HEK293 (cell line): ENCODE data around the gene GTPBP3.

Experiments used
- GLIS2 ChIP-seq: fragments of 450-650 bp; formaldehyde crosslinking; IDR thresholded peaks from 2 replicates; pipeline ENCODE4 v1.5.1; 2016; ENCODE audit warnings: missing biosample characterization, missing genetic modification characterization
- OSR2 ChIP-seq: fragments of 450-650 bp; formaldehyde crosslinking; IDR thresholded peaks from 2 replicates; pipeline ENCODE4 v1.5.1; 2016; ENCODE audit warnings: missing biosample characterization, missing genetic modification characterization
- OVOL3 ChIP-seq: fragments of 450-650 bp; formaldehyde crosslinking; IDR thresholded peaks from 2 replicates; pipeline ENCODE4 v1.5.1; 2016; ENCODE audit warnings: missing biosample characterization, missing genetic modification characterization
- SCRT2 ChIP-seq: fragments of 450-650 bp; formaldehyde crosslinking; IDR thresholded peaks from 2 replicates; pipeline ENCODE4 v1.5.1; 2016; ENCODE audit warnings: missing biosample characterization, missing genetic modification characterization
- SP3 ChIP-seq: fragments of 450-650 bp; formaldehyde crosslinking; IDR thresholded peaks from 2 replicates; pipeline ENCODE4 v1.5.1; 2016; ENCODE audit warnings: missing biosample characterization, missing genetic modification characterization
- SP7 ChIP-seq: fragments of 450-650 bp; formaldehyde crosslinking; IDR thresholded peaks from 2 replicates; pipeline ENCODE4 v1.5.1; 2016; ENCODE audit warnings: missing biosample characterization, missing genetic modification characterization
- TRIM28 ChIP-seq: IDR thresholded peaks from 2 replicates; pipeline ENCODE4 v1.6.1; 2011; ENCODE audit warnings: low read length, control low read depth, borderline replicate concordance
- ZBTB17 ChIP-seq: fragments of 450-650 bp; formaldehyde crosslinking; IDR thresholded peaks from 2 replicates; pipeline ENCODE4 v1.5.1; 2016; ENCODE audit warnings: missing biosample characterization, missing genetic modification characterization
- ZBTB21 ChIP-seq: fragments of 450-650 bp; formaldehyde crosslinking; IDR thresholded peaks from 2 replicates; pipeline ENCODE4 v1.5.1; 2017; ENCODE audit warnings: missing biosample characterization, missing genetic modification characterization
- ZNF174 ChIP-seq: fragments of 450-650 bp; formaldehyde crosslinking; IDR thresholded peaks from 2 replicates; pipeline ENCODE4 v1.5.0; 2017; ENCODE audit warnings: missing biosample characterization, mild to moderate bottlenecking, missing genetic modification characterization
- ZNF354C ChIP-seq: fragments of 450-650 bp; formaldehyde crosslinking; IDR thresholded peaks from 2 replicates; pipeline ENCODE4 v1.5.1; 2016; ENCODE audit warnings: missing biosample characterization, missing genetic modification characterization, low read depth, borderline replicate concordance
- ZNF626 ChIP-seq: fragments of 450-650 bp; sonication (Bioruptor Pico); formaldehyde crosslinking; IDR thresholded peaks from 2 replicates; pipeline ENCODE4 v1.5.1; 2018; ENCODE audit warnings: missing biosample characterization, missing genetic modification characterization, inconsistent platforms
- ZNF701 ChIP-seq: fragments of 450-650 bp; formaldehyde crosslinking; IDR thresholded peaks from 2 replicates; pipeline ENCODE4 v1.5.1; 2016; ENCODE audit warnings: missing biosample characterization, missing genetic modification characterization
- ZSCAN30 ChIP-seq: fragments of 450-650 bp; IDR thresholded peaks from 2 replicates; pipeline ENCODE4 v1.5.1; 2018; ENCODE audit warnings: missing biosample characterization, mild to moderate bottlenecking, missing genetic modification characterization, moderate library complexity
- TF ChIP-seq, protein P1 (sequence below): fragments of 450-650 bp; formaldehyde crosslinking; IDR thresholded peaks from 2 replicates; pipeline ENCODE4 v1.5.1; 2016; ENCODE audit warnings: missing biosample characterization, missing genetic modification characterization, borderline replicate concordance
- TF ChIP-seq, protein P2 (sequence below): fragments of 450-650 bp; formaldehyde crosslinking; conservative IDR thresholded peaks from 2 replicates; pipeline ENCODE4 v1.5.1; 2016; ENCODE audit warnings: low read depth, missing biosample characterization, missing genetic modification characterization
- TF ChIP-seq, protein P3 (sequence below): fragments of 450-650 bp; formaldehyde crosslinking; IDR thresholded peaks from 2 replicates; pipeline ENCODE4 v1.5.1; 2016; ENCODE audit warnings: missing biosample characterization, missing genetic modification characterization, low read depth
- TF ChIP-seq, protein P4 (sequence below): fragments of 450-650 bp; formaldehyde crosslinking; IDR thresholded peaks from 2 replicates; pipeline ENCODE4 v1.5.1; 2016; ENCODE audit warnings: missing biosample characterization, missing genetic modification characterization

Gene GTPBP3

DNA sequence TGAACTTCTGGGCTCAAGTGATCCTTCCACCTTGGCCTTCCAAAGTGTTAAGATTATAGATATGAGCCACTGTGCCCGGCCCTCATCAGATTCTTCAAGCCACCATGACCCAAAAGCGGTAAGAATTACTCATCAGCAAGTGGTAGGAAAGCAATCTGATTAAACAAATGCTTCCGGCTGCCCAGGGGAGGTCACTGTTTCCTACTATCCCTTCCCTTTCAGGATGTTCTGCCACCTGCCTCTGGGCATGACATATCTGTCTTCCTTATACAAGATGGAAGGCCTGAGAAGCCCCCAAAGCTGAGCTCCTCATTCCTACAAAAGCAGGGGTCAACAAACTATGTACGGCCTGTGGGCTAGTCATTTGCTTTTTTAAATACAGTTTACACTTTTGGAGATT lies 41.1 kb upstream of the GTPBP3 start (continued):
- TF ChIP-seq ZNF354C (tag by site-specific recombination) (no peak), OSR2 (tag by site-specific recombination) (peak; percentile 15; the same call in 1 of the 2 replicates), OVOL3 (tag by site-specific recombination) (no peak), SP7 (tag by site-specific recombination) (no peak), ZNF701 (tag by site-specific recombination) (no peak), ZSCAN30 (tag by site-specific recombination) (no peak), ZBTB21 (no peak), ZNF626 (no peak), SP3 (tag by site-specific recombination) (no peak), ZNF174 (tag by site-specific recombination) (no peak), SCRT2 (tag by site-specific recombination) (no peak), ZBTB17 (tag by site-specific recombination) (no peak), GLIS2 (tag by site-specific recombination) (no peak), TRIM28 (no peak)
- TF ChIP-seq, protein P1, sequence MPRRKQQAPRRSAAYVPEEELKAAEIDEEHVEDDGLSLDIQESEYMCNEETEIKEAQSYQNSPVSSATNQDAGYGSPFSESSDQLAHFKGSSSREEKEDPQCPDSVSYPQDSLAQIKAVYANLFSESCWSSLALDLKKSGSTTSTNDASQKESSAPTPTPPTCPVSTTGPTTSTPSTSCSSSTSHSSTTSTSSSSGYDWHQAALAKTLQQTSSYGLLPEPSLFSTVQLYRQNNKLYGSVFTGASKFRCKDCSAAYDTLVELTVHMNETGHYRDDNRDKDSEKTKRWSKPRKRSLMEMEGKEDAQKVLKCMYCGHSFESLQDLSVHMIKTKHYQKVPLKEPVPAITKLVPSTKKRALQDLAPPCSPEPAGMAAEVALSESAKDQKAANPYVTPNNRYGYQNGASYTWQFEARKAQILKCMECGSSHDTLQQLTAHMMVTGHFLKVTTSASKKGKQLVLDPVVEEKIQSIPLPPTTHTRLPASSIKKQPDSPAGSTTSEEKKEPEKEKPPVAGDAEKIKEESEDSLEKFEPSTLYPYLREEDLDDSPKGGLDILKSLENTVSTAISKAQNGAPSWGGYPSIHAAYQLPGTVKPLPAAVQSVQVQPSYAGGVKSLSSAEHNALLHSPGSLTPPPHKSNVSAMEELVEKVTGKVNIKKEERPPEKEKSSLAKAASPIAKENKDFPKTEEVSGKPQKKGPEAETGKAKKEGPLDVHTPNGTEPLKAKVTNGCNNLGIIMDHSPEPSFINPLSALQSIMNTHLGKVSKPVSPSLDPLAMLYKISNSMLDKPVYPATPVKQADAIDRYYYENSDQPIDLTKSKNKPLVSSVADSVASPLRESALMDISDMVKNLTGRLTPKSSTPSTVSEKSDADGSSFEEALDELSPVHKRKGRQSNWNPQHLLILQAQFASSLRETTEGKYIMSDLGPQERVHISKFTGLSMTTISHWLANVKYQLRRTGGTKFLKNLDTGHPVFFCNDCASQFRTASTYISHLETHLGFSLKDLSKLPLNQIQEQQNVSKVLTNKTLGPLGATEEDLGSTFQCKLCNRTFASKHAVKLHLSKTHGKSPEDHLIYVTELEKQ (tag by site-specific recombination): no peak
- TF ChIP-seq, protein P2, sequence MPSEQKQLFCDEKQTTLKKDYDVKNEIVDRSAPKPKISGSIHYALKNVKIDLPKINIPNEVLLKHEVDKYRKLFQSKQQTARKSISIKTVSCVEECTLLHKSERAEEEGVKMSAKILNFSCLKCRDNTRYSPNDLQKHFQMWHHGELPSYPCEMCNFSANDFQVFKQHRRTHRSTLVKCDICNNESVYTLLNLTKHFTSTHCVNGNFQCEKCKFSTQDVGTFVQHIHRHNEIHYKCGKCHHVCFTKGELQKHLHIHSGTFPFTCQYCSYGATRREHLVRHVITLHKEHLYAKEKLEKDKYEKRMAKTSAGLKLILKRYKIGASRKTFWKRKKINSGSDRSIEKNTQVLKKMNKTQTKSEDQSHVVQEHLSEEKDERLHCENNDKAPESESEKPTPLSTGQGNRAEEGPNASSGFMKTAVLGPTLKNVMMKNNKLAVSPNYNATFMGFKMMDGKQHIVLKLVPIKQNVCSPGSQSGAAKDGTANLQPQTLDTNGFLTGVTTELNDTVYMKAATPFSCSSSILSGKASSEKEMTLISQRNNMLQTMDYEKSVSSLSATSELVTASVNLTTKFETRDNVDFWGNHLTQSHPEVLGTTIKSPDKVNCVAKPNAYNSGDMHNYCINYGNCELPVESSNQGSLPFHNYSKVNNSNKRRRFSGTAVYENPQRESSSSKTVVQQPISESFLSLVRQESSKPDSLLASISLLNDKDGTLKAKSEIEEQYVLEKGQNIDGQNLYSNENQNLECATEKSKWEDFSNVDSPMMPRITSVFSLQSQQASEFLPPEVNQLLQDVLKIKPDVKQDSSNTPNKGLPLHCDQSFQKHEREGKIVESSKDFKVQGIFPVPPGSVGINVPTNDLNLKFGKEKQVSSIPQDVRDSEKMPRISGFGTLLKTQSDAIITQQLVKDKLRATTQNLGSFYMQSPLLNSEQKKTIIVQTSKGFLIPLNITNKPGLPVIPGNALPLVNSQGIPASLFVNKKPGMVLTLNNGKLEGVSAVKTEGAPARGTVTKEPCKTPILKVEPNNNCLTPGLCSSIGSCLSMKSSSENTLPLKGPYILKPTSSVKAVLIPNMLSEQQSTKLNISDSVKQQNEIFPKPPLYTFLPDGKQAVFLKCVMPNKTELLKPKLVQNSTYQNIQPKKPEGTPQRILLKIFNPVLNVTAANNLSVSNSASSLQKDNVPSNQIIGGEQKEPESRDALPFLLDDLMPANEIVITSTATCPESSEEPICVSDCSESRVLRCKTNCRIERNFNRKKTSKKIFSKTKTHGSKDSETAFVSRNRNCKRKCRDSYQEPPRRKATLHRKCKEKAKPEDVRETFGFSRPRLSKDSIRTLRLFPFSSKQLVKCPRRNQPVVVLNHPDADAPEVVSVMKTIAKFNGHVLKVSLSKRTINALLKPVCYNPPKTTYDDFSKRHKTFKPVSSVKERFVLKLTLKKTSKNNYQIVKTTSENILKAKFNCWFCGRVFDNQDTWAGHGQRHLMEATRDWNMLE (tag by site-specific recombination): no peak
- TF ChIP-seq, protein P3, sequence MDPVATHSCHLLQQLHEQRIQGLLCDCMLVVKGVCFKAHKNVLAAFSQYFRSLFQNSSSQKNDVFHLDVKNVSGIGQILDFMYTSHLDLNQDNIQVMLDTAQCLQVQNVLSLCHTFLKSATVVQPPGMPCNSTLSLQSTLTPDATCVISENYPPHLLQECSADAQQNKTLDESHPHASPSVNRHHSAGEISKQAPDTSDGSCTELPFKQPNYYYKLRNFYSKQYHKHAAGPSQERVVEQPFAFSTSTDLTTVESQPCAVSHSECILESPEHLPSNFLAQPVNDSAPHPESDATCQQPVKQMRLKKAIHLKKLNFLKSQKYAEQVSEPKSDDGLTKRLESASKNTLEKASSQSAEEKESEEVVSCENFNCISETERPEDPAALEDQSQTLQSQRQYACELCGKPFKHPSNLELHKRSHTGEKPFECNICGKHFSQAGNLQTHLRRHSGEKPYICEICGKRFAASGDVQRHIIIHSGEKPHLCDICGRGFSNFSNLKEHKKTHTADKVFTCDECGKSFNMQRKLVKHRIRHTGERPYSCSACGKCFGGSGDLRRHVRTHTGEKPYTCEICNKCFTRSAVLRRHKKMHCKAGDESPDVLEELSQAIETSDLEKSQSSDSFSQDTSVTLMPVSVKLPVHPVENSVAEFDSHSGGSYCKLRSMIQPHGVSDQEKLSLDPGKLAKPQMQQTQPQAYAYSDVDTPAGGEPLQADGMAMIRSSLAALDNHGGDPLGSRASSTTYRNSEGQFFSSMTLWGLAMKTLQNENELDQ (tag by site-specific recombination): no peak
- TF ChIP-seq, protein P4, sequence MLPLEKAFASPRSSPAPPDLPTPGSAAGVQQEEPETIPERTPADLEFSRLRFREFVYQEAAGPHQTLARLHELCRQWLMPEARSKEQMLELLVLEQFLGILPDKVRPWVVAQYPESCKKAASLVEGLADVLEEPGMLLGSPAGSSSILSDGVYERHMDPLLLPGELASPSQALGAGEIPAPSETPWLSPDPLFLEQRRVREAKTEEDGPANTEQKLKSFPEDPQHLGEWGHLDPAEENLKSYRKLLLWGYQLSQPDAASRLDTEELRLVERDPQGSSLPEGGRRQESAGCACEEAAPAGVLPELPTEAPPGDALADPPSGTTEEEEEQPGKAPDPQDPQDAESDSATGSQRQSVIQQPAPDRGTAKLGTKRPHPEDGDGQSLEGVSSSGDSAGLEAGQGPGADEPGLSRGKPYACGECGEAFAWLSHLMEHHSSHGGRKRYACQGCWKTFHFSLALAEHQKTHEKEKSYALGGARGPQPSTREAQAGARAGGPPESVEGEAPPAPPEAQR: no peak
